Common myeloid progenitor, CD34-positive (primary cell): ENCODE data around the gene AMMECR1.

Source experiments
- CTCF ChIA-PET: fragments of 350-600 bp; sonication (Branson Sonifier 250); formaldehyde crosslinking; loops from one replicate; lab custom pipeline; 2021; ENCODE audit warnings: antibody characterized with exemption; lab: Charles Lee
- POLR2A ChIA-PET: fragments of 350-600 bp; sonication (Branson Sonifier 250); formaldehyde crosslinking; loops from one replicate; lab custom pipeline; 2021; ENCODE audit warnings: antibody characterized with exemption; lab: Charles Lee
- DNase-seq, 3 donors: peaks; one replicate each; pipeline versions ENCODE4 v3.0.0 to v3.0.0-alpha.2; 2013
- H3K27ac ChIP-seq, 2 experiments: 1 replicate in 1 of 2; 2 replicates in 1 of 2; pipeline ENCODE4 v1.7.0; 2013; ENCODE audit warnings: inconsistent platforms in 2 of 2, low read length in 2 of 2, mild to moderate bottlenecking in 2 of 2, low read depth in 1 of 2, moderate library complexity in 1 of 2; ENCODE audit not compliant: severe bottlenecking in 2 of 2, insufficient read depth in 1 of 2, poor library complexity in 1 of 2
- H3K27me3 ChIP-seq, 5 experiments: replicated peaks in 2 of 5; 1 replicate in 3 of 5; 2 replicates in 2 of 5; pipeline versions ENCODE4 v1.6.1 to v1.7.0; 2013; ENCODE audit warnings: low read length in 4 of 5, mild to moderate bottlenecking in 2 of 5, moderate library complexity in 2 of 5, inconsistent platforms in 1 of 5; ENCODE audit not compliant: insufficient read depth in 5 of 5, control insufficient read depth in 4 of 5
- H3K36me3 ChIP-seq, 4 experiments: 1 replicate in 2 of 4; 2 replicates in 2 of 4; pipeline versions ENCODE4 v1.6.1 to v1.7.0; 2013; ENCODE audit warnings: low read length in 3 of 4, control low read depth in 1 of 4, mild to moderate bottlenecking in 1 of 4; ENCODE audit not compliant: control insufficient read depth in 4 of 4, insufficient read depth in 4 of 4
- H3K4me1 ChIP-seq, 4 experiments: 1 replicate in 3 of 4; 2 replicates in 1 of 4; pipeline versions ENCODE4 v1.6.1 to v1.7.1; 2013; ENCODE audit warnings: low read length in 3 of 4, mild to moderate bottlenecking in 3 of 4, control low read depth in 1 of 4, inconsistent platforms in 1 of 4, moderate library complexity in 1 of 4; ENCODE audit not compliant: control insufficient read depth in 4 of 4, insufficient read depth in 4 of 4; ENCODE audit errors: control extremely low read depth in 1 of 4
- H3K4me3 ChIP-seq, 7 experiments: 1 replicate in 4 of 7; 2 replicates in 3 of 7; pipeline versions ENCODE4 v1.5.1 to v1.7.0; 2013; ENCODE audit warnings: mild to moderate bottlenecking in 7 of 7, low read length in 6 of 7, moderate library complexity in 6 of 7, inconsistent platforms in 2 of 7, low read depth in 2 of 7, control low read depth in 1 of 7; ENCODE audit not compliant: insufficient read depth in 4 of 7, control insufficient read depth in 1 of 7; ENCODE audit errors: extremely low read depth in 1 of 7
- H3K9me3 ChIP-seq, 5 experiments: 1 replicate in 4 of 5; 2 replicates in 1 of 5; pipeline versions ENCODE4 v1.6.1 to v1.7.1; 2013; ENCODE audit warnings: low read length in 4 of 5, mild to moderate bottlenecking in 2 of 5, inconsistent platforms in 1 of 5, low read depth in 1 of 5, moderate library complexity in 1 of 5; ENCODE audit not compliant: control insufficient read depth in 4 of 5, insufficient read depth in 2 of 5; ENCODE audit errors: control extremely low read depth in 1 of 5
- WGBS: methylation state at CpG from one replicate; pipeline ENCODE4 v1.1.5; 2013; ENCODE audit not compliant: insufficient coverage; 5-methylcytosine and 5-hydroxymethylcytosine counted together

The AMMECR1 gene

DNA sequence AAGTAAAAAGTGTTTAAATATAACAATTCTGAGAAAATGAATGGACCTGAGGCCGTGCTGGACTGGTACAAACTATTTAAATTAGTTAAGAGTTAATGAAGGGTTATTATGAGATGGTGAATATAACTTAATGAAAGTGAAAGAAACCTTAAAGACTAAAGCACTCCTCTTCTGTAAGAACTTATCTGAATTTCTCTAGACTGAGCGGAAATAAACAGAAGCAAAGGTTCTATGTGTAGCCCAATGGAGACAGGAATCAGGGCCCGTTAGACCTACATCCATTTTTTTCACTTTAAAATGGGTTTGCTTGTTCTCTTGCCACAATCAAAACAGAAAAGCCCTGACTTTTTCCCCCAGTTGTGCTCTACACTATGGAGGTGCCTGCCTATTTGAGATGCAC lies 14.9 kb downstream of the AMMECR1 start:
- Histone ChIP-seq H3K4me1 (no peaks in the 10 kb centered on the region), H3K9me3 (no peaks in the 10 kb centered on the region), H3K27ac (no peak overlapping the region), H3K4me3 (no peak overlapping the region), H3K36me3 (no peaks in the 10 kb centered on the region), H3K27me3 (peaks cover 0 to 4% (median 0%) of the 10 kb centered on the region in 5 experiments)
- ChIA-PET CTCF (no interaction called here), POLR2A (no interaction called here)
- DNase-seq = no peak
- WGBS = 100% methylated on average over 1 of the region's 3 CpGs

DNA sequence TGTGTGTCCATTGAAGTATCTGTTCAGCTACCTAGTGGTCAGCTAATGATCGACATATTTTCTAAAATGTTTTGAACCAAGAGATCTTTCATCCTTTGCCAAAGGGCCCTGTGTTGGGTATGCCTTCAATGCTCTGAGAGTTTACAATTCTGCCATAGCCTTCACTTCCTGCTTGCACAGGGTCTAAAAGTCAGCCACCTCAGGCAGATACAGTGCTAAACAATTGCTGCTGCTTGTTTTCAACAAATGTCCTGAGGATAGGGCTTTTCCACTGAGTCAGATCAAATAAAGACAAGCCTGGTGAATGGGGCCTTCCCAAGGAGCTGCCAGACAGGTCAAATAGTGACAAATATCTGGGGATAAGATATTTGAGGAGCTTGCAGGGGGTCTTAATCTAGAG lies 16.7 kb downstream of the AMMECR1 start:
- peaks cover 0 to 4% (median 0%) of the 10 kb centered on the region in 5 experiments for H3K27me3 ChIP-seq
- no peaks in the 10 kb centered on the region for H3K4me1 ChIP-seq
- H3K4me3 ChIP-seq = no peak overlapping the region
- no peak for DNase-seq
- H3K9me3 ChIP-seq = peaks cover 0 to 3% (median 0%) of the 10 kb centered on the region in 5 experiments
- no peak overlapping the region for H3K27ac ChIP-seq
- POLR2A ChIA-PET = no interaction called here
- CTCF ChIA-PET = no interaction called here
- no peaks in the 10 kb centered on the region for H3K36me3 ChIP-seq
- 86% methylated on average over 1 of the region's 1 CpG for WGBS

DNA sequence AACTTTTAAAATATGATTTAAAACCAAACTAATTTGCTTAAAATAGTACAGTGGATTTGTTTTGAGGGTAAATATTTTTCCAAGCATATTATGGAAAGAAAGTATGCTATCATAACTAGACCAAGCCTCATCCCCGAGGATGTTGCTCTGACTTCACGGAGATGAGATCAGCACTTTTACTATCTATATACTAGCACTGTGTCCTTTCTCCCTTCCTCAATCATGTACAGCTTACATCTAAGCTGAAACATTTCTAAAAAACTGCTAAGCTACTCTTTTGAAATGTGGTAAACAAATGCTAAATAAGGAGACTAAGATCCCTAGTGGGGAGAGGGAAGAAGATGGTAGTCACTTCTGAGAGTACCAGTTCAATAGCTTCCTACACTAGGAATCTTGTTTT lies 23.8 kb downstream of the AMMECR1 start:
- POLR2A ChIA-PET = no interaction called here
- no peaks in the 10 kb centered on the region for H3K4me1 ChIP-seq
- no peak for DNase-seq
- no peaks in the 10 kb centered on the region for H3K27me3 ChIP-seq
- CTCF ChIA-PET = no interaction called here
- H3K9me3 ChIP-seq = peaks cover 0 to 3% (median 0%) of the 10 kb centered on the region in 5 experiments
- 80% methylated on average over 2 of the region's 2 CpGs for WGBS
- no peak overlapping the region for H3K27ac ChIP-seq
- no peak overlapping the region for H3K4me3 ChIP-seq
- no peaks in the 10 kb centered on the region for H3K36me3 ChIP-seq

DNA sequence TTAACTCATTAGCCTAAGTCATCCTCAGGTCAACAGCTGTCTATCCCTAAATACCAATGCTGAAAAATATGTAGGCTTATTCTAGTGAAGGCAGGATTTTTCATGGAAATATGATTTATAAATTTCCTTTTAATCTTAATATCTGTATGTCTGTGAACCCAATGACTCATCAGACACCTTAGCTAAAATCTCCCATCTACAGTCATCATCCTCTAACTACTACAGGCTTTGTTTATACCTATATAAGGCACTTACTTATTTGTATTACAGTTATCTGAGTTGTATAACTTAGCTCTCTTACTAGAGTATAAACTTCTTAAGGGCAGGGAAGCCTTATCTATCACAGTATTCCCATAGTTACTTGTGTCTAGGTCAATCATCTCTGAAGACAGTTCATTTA lies 24.2 kb downstream of the AMMECR1 start:
- CTCF ChIA-PET = no interaction called here
- no peaks in the 10 kb centered on the region for H3K36me3 ChIP-seq
- no peak overlapping the region for H3K27ac ChIP-seq
- POLR2A ChIA-PET = no interaction called here
- DNase-seq = no peak
- H3K9me3 ChIP-seq = peaks cover 0 to 3% (median 0%) of the 10 kb centered on the region in 5 experiments
- H3K4me3 ChIP-seq = no peak overlapping the region
- no peaks in the 10 kb centered on the region for H3K27me3 ChIP-seq
- no peaks in the 10 kb centered on the region for H3K4me1 ChIP-seq

DNA sequence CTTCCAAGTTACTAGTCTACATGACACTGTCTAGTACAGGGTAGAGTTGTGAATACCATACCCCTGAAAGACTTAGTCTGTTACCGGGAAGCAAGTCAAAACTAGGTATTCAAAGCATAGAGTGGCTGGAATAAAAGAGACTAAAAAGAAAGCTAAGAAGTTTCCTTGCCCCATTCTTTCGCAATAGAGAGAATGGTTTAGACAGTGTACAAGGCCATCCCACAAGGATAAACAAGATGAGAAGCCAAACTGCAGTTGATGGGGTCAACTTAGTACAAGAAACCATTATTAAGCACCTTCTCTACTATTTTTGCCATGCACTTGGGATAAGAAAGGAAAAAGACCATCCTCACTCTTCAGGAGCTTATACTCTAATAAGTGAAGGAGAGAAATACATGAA lies 30.3 kb downstream of the AMMECR1 start:
- H3K27ac ChIP-seq = no peak overlapping the region
- CTCF ChIA-PET = interaction anchor here (0.9 to 1.1 kb wide), 2 partner anchors 9 to 68 kb away, joined by 3 to 4 read pairs; no protein-coding TSS in a partner anchor
- no peaks in the 10 kb centered on the region for H3K4me1 ChIP-seq
- peaks cover 0 to 3% (median 0%) of the 10 kb centered on the region in 5 experiments for H3K9me3 ChIP-seq
- POLR2A ChIA-PET = no interaction called here
- 75% methylated on average over 1 of the region's 2 CpGs for WGBS
- H3K4me3 ChIP-seq = no peak overlapping the region
- no peaks in the 10 kb centered on the region for H3K27me3 ChIP-seq
- peaks cover 0 to 2% (median 0%) of the 10 kb centered on the region in 4 experiments for H3K36me3 ChIP-seq
- no peak for DNase-seq

DNA sequence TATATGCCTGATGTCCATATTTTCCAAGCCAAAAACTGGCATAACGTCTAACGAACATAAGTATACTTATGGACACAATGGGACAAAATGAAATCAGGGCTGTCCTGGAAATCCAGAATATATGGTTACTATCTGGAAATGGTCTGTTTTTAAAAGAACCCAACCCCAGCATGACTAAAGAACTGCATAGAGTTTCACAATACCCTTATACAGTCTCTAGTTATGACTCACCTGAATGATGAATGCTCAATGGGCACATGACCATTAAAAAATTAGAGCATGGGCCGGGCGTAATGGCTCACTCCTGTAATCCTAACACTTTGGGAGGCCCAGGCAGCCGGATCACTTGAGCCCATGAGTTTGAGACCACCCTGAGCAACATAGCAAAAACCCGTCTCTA lies 31.8 kb downstream of the AMMECR1 start:
- no peaks in the 10 kb centered on the region for H3K27me3 ChIP-seq
- H3K4me1 ChIP-seq = no peaks in the 10 kb centered on the region
- H3K4me3 ChIP-seq = no peak overlapping the region
- DNase-seq = no peak
- H3K36me3 ChIP-seq = peaks cover 0 to 2% (median 0%) of the 10 kb centered on the region in 4 experiments
- ChIA-PET POLR2A (no interaction called here), CTCF (no interaction called here)
- WGBS = 90% methylated on average over 5 of the region's 6 CpGs
- no peak overlapping the region for H3K27ac ChIP-seq
- peaks cover 0 to 3% (median 0%) of the 10 kb centered on the region in 5 experiments for H3K9me3 ChIP-seq

DNA sequence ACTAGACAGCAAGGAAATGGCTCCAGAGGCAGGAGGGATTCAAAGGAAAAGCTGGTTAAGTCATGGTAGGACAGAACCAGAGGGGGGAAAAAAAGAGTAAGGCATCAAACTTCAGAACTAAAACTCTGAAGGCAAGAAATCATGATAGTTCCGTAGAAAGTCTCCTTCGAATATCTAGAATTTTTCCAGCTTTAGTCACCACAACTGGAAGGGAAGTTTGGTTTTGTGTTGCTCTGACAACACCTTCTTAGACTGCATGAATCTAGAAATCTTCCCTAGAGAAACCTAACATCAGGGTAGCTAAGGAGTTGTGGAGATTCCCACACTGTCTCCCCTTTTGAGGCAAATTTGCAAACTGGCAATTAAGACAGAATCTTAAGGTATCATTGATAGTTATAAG lies 33.7 kb downstream of the AMMECR1 start:
- ChIA-PET CTCF (no interaction called here), POLR2A (no interaction called here)
- H3K27ac ChIP-seq = no peak overlapping the region
- no peak for DNase-seq
- WGBS = 100% methylated on average over 1 of the region's 2 CpGs
- peaks cover 0 to 2% (median 0%) of the 10 kb centered on the region in 4 experiments for H3K36me3 ChIP-seq
- no peaks in the 10 kb centered on the region for H3K27me3 ChIP-seq
- H3K4me3 ChIP-seq = no peak overlapping the region
- no peaks in the 10 kb centered on the region for H3K4me1 ChIP-seq
- peaks cover 0 to 3% (median 0%) of the 10 kb centered on the region in 5 experiments for H3K9me3 ChIP-seq
